Bronchial epithelial cell (primary cell): ENCODE data around the gene FOXA1. TPM values are rescaled to one million over a fixed set of nuclear protein-coding genes. Genes with fewer than 3 reads are reported as not detected.

Experiments used
- DNase-seq: peaks from one replicate; pipeline ENCODE4 v3.0.0-alpha.2; 2010; ENCODE audit warnings: low read depth
- FAIRE-seq: peaks from 2 replicates; lab custom pipeline; 2011; peaks lifted over from hg19 to GRCh38; lab: Jason Lieb, UNC
- H3K27me3 ChIP-seq: 2 replicates; pipeline ENCODE4 v1.5.1; 2011; ENCODE audit warnings: low read length; ENCODE audit not compliant: control insufficient read depth, insufficient read depth
- H3K36me3 ChIP-seq: 2 replicates; pipeline ENCODE4 v1.5.1; 2011; ENCODE audit warnings: low read length; ENCODE audit not compliant: control insufficient read depth, insufficient read depth
- H3K4me3 ChIP-seq: 2 replicates; pipeline ENCODE4 v1.5.1; 2011; ENCODE audit warnings: mild to moderate bottlenecking, low read depth, low read length, control low read depth
- total RNA-seq: library from RNA; depleted of rRNA; stranded (reverse); fragments of >200 nt; gene quantifications from 2 replicates; pipeline ENCODE4 v1.2.1, GENCODE V29; 2014
- TF ChIP-seq, protein P1 (sequence below): IDR thresholded peaks from 2 replicates; pipeline ENCODE4 v1.5.1; 2011; ENCODE audit warnings: mild to moderate bottlenecking, moderate library complexity, low read length, control low read depth, inconsistent platforms; ENCODE audit not compliant: insufficient read depth, severe bottlenecking

The FOXA1 gene
- total RNA-seq, 1 donor from 2014 or later = 5.3 TPM

DNA sequence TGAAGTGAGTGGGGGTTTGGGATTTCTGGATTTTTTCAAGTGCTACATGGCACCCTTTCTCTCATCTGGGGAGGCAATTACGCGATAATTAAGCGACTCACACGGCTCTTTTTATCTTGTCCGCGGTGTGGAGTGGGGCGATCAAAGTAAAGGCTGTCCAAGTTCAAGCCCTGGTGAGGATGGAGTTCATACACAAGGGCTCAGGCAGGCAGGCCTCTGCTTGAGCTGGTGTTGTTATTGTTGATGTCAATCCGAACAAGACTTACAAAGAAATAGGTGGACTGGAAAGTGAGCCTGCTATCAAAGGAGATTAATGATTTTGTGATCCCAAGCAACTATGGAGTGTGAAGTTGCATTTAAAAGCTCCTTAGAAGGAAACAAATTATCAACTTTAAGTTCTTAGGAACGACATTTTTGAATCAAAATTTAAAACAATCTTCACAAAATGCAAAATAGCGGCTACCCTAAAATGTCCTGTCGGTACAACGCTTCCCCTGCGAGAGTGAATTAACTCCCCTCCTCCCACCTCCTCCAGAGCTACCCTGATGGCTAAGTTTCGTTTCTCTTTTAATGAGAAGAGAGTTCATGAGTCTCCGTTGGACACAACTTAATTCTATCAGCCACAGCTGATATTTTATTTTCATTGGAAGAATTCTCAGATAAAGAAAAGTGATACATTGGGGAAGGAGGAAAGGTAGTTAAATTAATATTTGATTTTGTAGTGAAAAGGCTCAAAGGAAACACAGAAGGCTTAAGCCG lies 5.9 kb downstream of the FOXA1 start:
- peak overlapping the region; percentile 49 for H3K4me3 ChIP-seq
- FAIRE-seq (no peak), DNase-seq (peak; percentile 63)
- no peaks in the 10 kb centered on the region for H3K36me3 ChIP-seq
- TF ChIP-seq, protein P1, sequence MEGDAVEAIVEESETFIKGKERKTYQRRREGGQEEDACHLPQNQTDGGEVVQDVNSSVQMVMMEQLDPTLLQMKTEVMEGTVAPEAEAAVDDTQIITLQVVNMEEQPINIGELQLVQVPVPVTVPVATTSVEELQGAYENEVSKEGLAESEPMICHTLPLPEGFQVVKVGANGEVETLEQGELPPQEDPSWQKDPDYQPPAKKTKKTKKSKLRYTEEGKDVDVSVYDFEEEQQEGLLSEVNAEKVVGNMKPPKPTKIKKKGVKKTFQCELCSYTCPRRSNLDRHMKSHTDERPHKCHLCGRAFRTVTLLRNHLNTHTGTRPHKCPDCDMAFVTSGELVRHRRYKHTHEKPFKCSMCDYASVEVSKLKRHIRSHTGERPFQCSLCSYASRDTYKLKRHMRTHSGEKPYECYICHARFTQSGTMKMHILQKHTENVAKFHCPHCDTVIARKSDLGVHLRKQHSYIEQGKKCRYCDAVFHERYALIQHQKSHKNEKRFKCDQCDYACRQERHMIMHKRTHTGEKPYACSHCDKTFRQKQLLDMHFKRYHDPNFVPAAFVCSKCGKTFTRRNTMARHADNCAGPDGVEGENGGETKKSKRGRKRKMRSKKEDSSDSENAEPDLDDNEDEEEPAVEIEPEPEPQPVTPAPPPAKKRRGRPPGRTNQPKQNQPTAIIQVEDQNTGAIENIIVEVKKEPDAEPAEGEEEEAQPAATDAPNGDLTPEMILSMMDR = no peak
- no peaks in the 10 kb centered on the region for H3K27me3 ChIP-seq

DNA sequence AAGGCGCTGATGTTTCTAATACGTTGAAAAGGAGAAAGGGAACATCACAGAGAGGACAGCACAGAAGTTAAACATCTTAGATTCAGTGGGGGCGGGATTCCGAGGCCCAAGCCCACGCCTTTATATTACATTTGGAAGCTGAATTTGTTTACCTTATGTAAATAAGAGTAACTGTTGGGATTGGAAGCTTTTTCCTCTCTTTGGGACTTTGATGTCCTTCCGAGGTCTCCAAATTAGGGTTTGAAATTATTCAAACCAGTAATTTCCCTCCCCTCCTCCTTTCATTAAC lies 6.4 kb downstream of the FOXA1 start:
- Histone ChIP-seq H3K36me3 (no peaks in the 10 kb centered on the region), H3K4me3 (peak overlapping the region; percentile 49), H3K27me3 (no peaks in the 10 kb centered on the region)
- DNase-seq (peak; percentile 53), FAIRE-seq (no peak)
- TF ChIP-seq, protein P1 = no peak

DNA sequence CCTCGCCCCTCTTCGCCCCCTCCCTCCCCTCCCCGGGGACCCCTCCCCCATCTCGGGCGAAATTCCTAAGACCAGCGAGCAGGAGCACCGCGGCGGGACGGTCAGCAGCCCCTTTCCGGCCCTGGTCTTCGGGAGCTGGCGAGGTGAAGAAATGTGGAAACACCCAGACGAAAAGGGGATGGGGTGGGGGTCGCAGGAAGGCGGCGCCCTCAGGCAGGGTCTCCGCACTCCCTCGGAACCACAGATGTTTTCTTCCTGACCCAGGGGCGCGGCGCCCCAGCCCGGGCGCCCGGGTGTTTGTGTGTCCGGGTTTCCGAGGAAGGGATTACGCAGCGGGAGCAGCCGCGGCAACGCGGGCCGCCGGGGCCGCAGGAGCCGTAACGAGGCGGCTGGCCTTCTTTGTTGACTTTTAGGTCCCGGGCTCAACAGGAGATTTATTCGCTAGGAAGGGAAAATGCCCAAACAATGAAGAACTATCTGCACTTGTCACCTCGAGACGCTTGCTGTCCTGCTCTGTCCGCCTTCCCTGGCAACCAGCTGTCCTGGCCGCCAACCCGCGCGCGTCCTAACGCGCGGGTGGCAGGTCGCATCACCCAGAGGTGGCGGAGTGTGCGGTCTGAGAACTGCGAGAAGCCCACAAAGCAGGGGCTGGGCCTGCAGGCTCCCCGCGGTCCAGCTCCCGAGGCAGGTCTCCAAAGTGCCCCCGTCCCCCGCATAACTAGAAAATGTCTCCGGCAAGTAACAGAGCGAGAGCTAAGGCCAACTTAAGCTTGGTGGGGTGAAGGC lies 7.0 kb downstream of the FOXA1 start:
- Histone ChIP-seq H3K36me3 (no peaks in the 10 kb centered on the region), H3K27me3 (no peaks in the 10 kb centered on the region), H3K4me3 (peak overlapping the region; percentile 49)
- TF ChIP-seq, protein P1 = peak; percentile 0
- no peak for FAIRE-seq
- peak; percentile 26 for DNase-seq

DNA sequence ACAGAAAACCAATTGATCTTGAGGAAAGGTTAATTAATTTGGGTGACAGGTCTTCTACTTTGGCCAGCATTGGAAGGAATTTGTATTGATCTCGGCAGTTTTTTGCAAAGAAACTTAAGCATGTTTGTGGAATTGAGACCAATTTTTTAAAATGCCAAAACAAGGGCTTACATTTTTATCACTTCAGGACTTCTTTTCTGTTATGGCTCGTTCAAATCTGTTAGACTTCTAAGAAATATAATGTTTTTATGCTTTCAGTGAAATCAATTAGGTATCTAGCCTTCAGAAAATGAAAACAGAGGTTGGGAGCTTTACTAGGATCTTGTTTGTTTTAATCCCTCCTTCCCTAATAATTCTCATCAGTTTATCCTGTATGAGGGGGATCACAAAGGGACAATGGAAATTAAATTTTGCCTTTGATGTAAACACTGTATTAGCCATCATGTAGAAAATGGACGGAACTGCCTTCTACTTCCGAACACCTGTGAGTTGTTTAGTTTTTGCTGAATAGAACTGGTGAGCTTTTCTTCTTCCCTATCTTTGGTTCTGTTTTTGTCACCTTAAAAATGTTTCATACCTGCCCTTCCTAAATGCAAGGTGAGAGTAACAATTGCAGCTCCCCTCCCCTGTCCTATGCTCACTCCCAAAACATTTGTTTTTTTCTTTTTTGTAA lies 7.8 kb downstream of the FOXA1 start:
- H3K4me3 ChIP-seq = peak overlapping the region; percentile 49
- DNase-seq (peak; percentile 39), FAIRE-seq (no peak)
- H3K27me3 ChIP-seq = no peaks in the 10 kb centered on the region
- TF ChIP-seq, protein P1 = no peak
- H3K36me3 ChIP-seq = no peaks in the 10 kb centered on the region

DNA sequence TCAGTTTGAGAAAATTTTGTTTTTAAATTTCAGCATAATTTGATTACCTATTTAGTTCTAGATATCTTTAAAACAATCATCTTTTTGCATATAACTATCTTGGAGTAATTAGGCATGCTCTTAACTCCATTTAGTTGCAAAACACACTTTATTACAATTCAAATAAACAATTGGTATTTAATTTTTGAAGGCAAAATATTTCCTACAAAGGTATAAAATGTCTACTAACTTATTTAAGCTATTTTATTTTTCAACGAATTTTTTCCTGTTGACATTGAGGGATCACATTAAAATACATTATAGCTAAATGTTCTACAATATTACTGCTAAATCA lies 8.3 kb downstream of the FOXA1 start:
- Histone ChIP-seq H3K27me3 (no peaks in the 10 kb centered on the region), H3K4me3 (no peak overlapping the region), H3K36me3 (no peaks in the 10 kb centered on the region)
- TF ChIP-seq, protein P1 = no peak
- DNase-seq = no peak
- FAIRE-seq = no peak
